GM23338 (cell line): ENCODE measurements around the gene HSPB2.

ENCODE experiments used
- EZH2 ChIP-seq: fragments of 200-600 bp; sonication (generic); IDR thresholded peaks from one replicate; pipeline ENCODE4 v1.8.0; 2017; ENCODE audit warnings: antibody characterized with exemption, mild to moderate bottlenecking, low read depth; ENCODE audit not compliant: unreplicated experiment
- JUNB ChIP-seq: IDR thresholded peaks from one replicate; pipeline ENCODE4 v1.6.1; 2016; ENCODE audit warnings: antibody characterized with exemption; ENCODE audit not compliant: unreplicated experiment
- POLR2AphosphoS5 ChIP-seq: IDR thresholded peaks from 2 replicates; pipeline ENCODE4 v1.6.1; 2016; ENCODE audit warnings: antibody characterized with exemption, low read depth
- STAT1 ChIP-seq: IDR thresholded peaks from one replicate; pipeline ENCODE4 v1.6.1; 2016; ENCODE audit warnings: antibody characterized with exemption; ENCODE audit not compliant: unreplicated experiment
- TF ChIP-seq, protein P1 (sequence below), 2 experiments: fragments of 200-600 bp in 1 of 2; sonication (generic) in 1 of 2; conservative IDR thresholded peaks; 2 replicates each; pipeline versions ENCODE4 v1.5.1 to v1.6.1; 2016 to 2017; ENCODE audit warnings: antibody characterized with exemption in 2 of 2, low read depth in 2 of 2, mild to moderate bottlenecking in 2 of 2, moderate library complexity in 1 of 2

DNA sequence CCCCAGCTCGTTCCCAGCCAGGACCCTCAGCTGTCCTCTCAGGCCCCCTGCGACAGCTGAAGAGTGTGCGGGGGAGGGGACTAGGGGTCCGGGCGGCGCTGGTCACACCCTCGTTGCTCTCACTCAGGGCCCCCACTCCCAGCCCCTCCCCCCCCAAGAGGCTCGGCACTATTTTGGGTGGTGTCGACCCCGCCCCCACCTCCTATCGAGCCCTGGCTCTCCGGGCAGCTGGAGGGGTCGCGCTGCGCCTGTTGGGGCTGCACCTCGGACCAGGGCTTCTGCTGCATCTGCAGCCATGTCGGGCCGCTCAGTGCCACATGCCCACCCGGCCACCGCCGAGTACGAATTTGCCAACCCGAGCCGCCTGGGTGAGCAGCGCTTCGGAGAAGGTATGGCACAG is at the start of gene HSPB2:
- no peak for TF ChIP-seq STAT1
- TF ChIP-seq, protein P1, sequence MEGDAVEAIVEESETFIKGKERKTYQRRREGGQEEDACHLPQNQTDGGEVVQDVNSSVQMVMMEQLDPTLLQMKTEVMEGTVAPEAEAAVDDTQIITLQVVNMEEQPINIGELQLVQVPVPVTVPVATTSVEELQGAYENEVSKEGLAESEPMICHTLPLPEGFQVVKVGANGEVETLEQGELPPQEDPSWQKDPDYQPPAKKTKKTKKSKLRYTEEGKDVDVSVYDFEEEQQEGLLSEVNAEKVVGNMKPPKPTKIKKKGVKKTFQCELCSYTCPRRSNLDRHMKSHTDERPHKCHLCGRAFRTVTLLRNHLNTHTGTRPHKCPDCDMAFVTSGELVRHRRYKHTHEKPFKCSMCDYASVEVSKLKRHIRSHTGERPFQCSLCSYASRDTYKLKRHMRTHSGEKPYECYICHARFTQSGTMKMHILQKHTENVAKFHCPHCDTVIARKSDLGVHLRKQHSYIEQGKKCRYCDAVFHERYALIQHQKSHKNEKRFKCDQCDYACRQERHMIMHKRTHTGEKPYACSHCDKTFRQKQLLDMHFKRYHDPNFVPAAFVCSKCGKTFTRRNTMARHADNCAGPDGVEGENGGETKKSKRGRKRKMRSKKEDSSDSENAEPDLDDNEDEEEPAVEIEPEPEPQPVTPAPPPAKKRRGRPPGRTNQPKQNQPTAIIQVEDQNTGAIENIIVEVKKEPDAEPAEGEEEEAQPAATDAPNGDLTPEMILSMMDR (conservative IDR thresholded peaks at IDR 0.05; ENCODE audit: low read depth in 2 of 2), result no peak
- no peak for TF ChIP-seq POLR2AphosphoS5
- no peak for TF ChIP-seq JUNB
- no peak for TF ChIP-seq EZH2
